GM12878 (cell line): ENCODE results near the gene KITLG. TPM values are rescaled to one million over a fixed set of nuclear protein-coding genes. Genes with fewer than 3 reads are reported as not detected.

Experiments used
- BCL11A ChIP-seq: IDR thresholded peaks from 2 replicates; pipeline ENCODE4 v1.6.1; 2011; ENCODE audit warnings: low read depth, low read length
- REST ChIP-seq: IDR thresholded peaks from 2 replicates; pipeline ENCODE4 v1.6.1; 2012; ENCODE audit warnings: mild to moderate bottlenecking, low read depth, low read length
- SIX5 ChIP-seq: IDR thresholded peaks from 2 replicates; pipeline ENCODE4 v1.6.1; 2011; ENCODE audit warnings: mild to moderate bottlenecking, low read depth, low read length, moderate library complexity; ENCODE audit not compliant: severe bottlenecking
- SPI1 ChIP-seq: IDR thresholded peaks from 2 replicates; pipeline ENCODE4 v1.6.1; 2011; ENCODE audit warnings: low read depth, mild to moderate bottlenecking, low read length, moderate library complexity, borderline replicate concordance; ENCODE audit not compliant: insufficient read depth
- YY1 ChIP-seq: IDR thresholded peaks from 2 replicates; pipeline ENCODE4 v1.6.1; 2011; ENCODE audit warnings: low read depth, mild to moderate bottlenecking, low read length
- polyA plus RNA-seq, 11 experiments: library from polyadenylated mRNA; depleted of rRNA in 4 of 11; unstranded in 6 of 11; stranded (reverse) in 5 of 11; fragments of >200 nt; fragmentation: Nextera tagmentation in 4 of 11; fragmentation: Illumina TruSeq in 1 of 11; extraction: Ambion mirVana in 4 of 11; extraction: Trizol in 1 of 11; gene quantifications; 1 replicate in 1 of 11; 2 replicates in 10 of 11; pipeline versions ENCODE4 v1.2.1 to v1.2.3, GENCODE V29; 2011 to 2016; ENCODE audit warnings: inconsistent platforms in 2 of 11, missing spikeins in 2 of 11, low read depth in 1 of 11
- total RNA-seq, 4 experiments: library from RNA; depleted of rRNA in 3 of 4; stranded (reverse); fragments of >200 nt in 3 of 4; fragmentation: Illumina TruSeq in 1 of 4; extraction: Trizol in 1 of 4; gene quantifications; 2 replicates each; pipeline versions ENCODE4 v1.2.1 to v1.2.3, GENCODE V29; 2013 to 2021
- TF ChIP-seq, protein P1 (sequence below), 3 experiments: IDR thresholded peaks in 2 of 3; conservative IDR thresholded peaks in 1 of 3; 2 replicates each; pipeline ENCODE4 v1.5.1; 2011; ENCODE audit warnings: low read depth in 3 of 3, low read length in 3 of 3, mild to moderate bottlenecking in 3 of 3, control low read depth in 2 of 3, moderate library complexity in 2 of 3, inconsistent platforms in 1 of 3, mixed read lengths in 1 of 3; ENCODE audit not compliant: control insufficient read depth in 2 of 3, insufficient read depth in 1 of 3; ENCODE audit errors: extremely low read depth in 1 of 3
- TF ChIP-seq, protein P2 (sequence below): fragments of 450-650 bp; IDR thresholded peaks from 2 replicates; pipeline ENCODE4 v1.6.1; 2014; ENCODE audit warnings: mild to moderate bottlenecking
- TF ChIP-seq, protein P3 (sequence below): fragments of 150-350 bp; IDR thresholded peaks from 2 replicates; pipeline ENCODE4 v1.6.1; 2016; ENCODE audit warnings: low read depth, low read length
- TF ChIP-seq, protein P4 (sequence below): fragments of 450-650 bp; conservative IDR thresholded peaks from 2 replicates; pipeline ENCODE4 v1.6.1; 2017; ENCODE audit warnings: mild to moderate bottlenecking, moderate library complexity

KITLG gene
- total and polyA plus RNA-seq, 10 of the 15 experiments (the other 5 are each of a cell fraction or from before 2014, with no cell fraction given): 0.02 to 0.51 (median 0.09) TPM; not detected in 1

DNA sequence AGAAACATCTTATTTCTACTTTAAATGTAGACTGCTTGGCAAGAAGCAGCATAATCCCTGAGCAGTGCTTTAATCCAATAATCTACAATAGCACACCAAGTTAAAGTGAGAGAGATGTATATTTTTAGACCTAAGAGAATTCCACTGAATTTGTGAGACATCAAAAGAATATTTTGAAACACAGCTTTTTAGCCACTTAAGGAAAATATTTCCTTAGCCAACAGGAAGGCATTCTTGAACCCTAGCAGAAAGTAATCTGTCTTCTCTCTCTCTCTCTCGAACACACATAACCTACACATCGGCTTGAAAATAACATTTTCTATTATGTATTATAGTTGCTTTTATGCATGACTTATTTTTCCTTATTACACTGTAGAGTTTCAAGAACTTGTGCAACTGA is 34.0 kb downstream of the KITLG start (continued):
- TF ChIP-seq SIX5 (no peak), BCL11A (no peak), SPI1 (no peak), REST (no peak), YY1 (no peak)
- TF ChIP-seq, protein P1, sequence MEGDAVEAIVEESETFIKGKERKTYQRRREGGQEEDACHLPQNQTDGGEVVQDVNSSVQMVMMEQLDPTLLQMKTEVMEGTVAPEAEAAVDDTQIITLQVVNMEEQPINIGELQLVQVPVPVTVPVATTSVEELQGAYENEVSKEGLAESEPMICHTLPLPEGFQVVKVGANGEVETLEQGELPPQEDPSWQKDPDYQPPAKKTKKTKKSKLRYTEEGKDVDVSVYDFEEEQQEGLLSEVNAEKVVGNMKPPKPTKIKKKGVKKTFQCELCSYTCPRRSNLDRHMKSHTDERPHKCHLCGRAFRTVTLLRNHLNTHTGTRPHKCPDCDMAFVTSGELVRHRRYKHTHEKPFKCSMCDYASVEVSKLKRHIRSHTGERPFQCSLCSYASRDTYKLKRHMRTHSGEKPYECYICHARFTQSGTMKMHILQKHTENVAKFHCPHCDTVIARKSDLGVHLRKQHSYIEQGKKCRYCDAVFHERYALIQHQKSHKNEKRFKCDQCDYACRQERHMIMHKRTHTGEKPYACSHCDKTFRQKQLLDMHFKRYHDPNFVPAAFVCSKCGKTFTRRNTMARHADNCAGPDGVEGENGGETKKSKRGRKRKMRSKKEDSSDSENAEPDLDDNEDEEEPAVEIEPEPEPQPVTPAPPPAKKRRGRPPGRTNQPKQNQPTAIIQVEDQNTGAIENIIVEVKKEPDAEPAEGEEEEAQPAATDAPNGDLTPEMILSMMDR (IDR thresholded peaks at IDR 0.05 in 2 of 3, conservative IDR thresholded peaks at IDR 0.05 in 1 of 3; ENCODE audit: control insufficient read depth in 2 of 3, extremely low read depth in 1 of 3, insufficient read depth in 1 of 3, low read depth in 3 of 3, low read length in 3 of 3): no peak
- TF ChIP-seq, protein P2, sequence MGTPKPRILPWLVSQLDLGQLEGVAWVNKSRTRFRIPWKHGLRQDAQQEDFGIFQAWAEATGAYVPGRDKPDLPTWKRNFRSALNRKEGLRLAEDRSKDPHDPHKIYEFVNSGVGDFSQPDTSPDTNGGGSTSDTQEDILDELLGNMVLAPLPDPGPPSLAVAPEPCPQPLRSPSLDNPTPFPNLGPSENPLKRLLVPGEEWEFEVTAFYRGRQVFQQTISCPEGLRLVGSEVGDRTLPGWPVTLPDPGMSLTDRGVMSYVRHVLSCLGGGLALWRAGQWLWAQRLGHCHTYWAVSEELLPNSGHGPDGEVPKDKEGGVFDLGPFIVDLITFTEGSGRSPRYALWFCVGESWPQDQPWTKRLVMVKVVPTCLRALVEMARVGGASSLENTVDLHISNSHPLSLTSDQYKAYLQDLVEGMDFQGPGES: no peak
- TF ChIP-seq, protein P3, sequence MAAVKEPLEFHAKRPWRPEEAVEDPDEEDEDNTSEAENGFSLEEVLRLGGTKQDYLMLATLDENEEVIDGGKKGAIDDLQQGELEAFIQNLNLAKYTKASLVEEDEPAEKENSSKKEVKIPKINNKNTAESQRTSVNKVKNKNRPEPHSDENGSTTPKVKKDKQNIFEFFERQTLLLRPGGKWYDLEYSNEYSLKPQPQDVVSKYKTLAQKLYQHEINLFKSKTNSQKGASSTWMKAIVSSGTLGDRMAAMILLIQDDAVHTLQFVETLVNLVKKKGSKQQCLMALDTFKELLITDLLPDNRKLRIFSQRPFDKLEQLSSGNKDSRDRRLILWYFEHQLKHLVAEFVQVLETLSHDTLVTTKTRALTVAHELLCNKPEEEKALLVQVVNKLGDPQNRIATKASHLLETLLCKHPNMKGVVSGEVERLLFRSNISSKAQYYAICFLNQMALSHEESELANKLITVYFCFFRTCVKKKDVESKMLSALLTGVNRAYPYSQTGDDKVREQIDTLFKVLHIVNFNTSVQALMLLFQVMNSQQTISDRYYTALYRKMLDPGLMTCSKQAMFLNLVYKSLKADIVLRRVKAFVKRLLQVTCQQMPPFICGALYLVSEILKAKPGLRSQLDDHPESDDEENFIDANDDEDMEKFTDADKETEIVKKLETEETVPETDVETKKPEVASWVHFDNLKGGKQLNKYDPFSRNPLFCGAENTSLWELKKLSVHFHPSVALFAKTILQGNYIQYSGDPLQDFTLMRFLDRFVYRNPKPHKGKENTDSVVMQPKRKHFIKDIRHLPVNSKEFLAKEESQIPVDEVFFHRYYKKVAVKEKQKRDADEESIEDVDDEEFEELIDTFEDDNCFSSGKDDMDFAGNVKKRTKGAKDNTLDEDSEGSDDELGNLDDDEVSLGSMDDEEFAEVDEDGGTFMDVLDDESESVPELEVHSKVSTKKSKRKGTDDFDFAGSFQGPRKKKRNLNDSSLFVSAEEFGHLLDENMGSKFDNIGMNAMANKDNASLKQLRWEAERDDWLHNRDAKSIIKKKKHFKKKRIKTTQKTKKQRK: no peak
- TF ChIP-seq, protein P4, sequence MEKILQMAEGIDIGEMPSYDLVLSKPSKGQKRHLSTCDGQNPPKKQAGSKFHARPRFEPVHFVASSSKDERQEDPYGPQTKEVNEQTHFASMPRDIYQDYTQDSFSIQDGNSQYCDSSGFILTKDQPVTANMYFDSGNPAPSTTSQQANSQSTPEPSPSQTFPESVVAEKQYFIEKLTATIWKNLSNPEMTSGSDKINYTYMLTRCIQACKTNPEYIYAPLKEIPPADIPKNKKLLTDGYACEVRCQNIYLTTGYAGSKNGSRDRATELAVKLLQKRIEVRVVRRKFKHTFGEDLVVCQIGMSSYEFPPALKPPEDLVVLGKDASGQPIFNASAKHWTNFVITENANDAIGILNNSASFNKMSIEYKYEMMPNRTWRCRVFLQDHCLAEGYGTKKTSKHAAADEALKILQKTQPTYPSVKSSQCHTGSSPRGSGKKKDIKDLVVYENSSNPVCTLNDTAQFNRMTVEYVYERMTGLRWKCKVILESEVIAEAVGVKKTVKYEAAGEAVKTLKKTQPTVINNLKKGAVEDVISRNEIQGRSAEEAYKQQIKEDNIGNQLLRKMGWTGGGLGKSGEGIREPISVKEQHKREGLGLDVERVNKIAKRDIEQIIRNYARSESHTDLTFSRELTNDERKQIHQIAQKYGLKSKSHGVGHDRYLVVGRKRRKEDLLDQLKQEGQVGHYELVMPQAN: no peak
